Stimulated activated effector memory CD8-positive, alpha-beta T cell treated with anti-CD3 and anti-CD28 coated beads, Interleukin-12 subunit alpha, Interleukin-12 subunit beta, amount 100 ng/mL, for 72 hours (primary cell): ENCODE results near the gene LBX1.

Source experiments
- ATAC-seq: fragments of 150-1000 bp; cut with Tn5 transposase; 2 replicates; pipeline ENCODE4 v1.10.0; 2021
- DNase-seq, 2 donors: peaks; one replicate each; pipeline ENCODE4 v3.0.0; 2021 to 2022; ENCODE audit warnings: low spot score in 2 of 2
- H3K27ac Mint-ChIP-seq: one replicate; pipeline ENCODE4 v1.8.0; 2022; ENCODE audit warnings: mild to moderate bottlenecking, mixed read lengths
- H3K36me3 Mint-ChIP-seq: one replicate; pipeline ENCODE4 v1.8.0; 2022; ENCODE audit warnings: mild to moderate bottlenecking, mixed read lengths
- H3K4me1 Mint-ChIP-seq: one replicate; pipeline ENCODE4 v1.8.0; 2022; ENCODE audit warnings: mixed read lengths
- H3K4me3 Mint-ChIP-seq: one replicate; pipeline ENCODE4 v1.8.0; 2022; ENCODE audit warnings: mild to moderate bottlenecking, mixed read lengths
- H3K9me3 Mint-ChIP-seq: one replicate; pipeline ENCODE4 v1.8.0; 2022; ENCODE audit warnings: mixed read lengths

Gene LBX1, protein sequence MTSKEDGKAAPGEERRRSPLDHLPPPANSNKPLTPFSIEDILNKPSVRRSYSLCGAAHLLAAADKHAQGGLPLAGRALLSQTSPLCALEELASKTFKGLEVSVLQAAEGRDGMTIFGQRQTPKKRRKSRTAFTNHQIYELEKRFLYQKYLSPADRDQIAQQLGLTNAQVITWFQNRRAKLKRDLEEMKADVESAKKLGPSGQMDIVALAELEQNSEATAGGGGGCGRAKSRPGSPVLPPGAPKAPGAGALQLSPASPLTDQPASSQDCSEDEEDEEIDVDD

DNA sequence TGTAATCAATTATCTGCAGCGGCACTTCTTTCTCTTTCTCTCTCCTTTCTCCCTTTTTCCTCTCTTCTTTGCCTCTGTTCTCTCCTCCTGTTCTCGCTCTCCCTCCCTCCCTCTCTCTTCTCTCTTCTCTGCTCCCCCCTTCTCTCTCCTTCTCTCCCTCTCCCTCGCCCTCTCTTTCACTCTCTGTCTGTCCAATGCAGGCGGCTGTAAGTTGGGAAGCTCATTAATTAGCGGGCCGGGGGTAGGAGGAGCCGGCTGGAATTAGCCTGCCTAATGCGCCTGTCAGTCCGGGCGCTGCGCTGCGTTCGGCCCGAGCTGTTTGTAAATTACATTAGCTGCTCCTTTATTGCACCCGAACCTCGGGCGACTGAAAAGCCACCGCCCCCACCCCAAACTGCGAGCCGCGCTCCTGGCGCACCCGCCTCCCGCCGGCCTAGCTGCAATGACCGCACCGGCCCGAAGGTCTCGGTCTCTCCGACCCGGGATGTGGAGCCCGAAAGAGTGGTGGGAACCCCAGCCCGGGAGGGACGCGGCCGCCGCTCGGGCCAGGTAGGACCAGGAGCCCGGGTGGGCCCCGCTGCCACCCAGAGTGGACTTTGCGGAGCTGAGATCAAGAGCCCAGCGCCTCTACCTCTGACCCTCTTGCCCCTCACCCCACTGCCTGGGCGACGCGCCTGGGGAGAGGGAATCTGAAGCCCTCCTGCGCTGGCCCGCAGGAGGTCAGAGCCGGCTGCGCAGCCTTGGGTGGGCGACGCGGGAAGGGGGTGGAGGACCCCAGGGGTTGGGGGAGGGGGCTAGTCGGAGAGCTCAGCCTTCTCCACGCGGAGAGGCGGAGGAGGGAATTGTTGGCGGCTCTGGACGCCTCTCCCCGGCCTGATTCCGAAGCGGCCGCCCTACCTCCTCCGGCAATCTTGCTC is at the start of gene LBX1:
LBX1 (minus strand) TSS at position 198 of the 917 bp plus-strand sequence. CDS start 648 bp downstream, outside the sequence.
- peaks cover 47% of the 10 kb centered on the region for H3K4me1 Mint-ChIP-seq
- no peaks in the 10 kb centered on the region for H3K9me3 Mint-ChIP-seq
- H3K27ac Mint-ChIP-seq, result no peak within 1 kb of the TSS
- DNase-seq (no peak), ATAC-seq (no peak)
- H3K4me3 Mint-ChIP-seq, result peak within 1 kb of the TSS; percentile 70
- H3K36me3 Mint-ChIP-seq, result peaks cover 7% of the 10 kb centered on the region

DNA sequence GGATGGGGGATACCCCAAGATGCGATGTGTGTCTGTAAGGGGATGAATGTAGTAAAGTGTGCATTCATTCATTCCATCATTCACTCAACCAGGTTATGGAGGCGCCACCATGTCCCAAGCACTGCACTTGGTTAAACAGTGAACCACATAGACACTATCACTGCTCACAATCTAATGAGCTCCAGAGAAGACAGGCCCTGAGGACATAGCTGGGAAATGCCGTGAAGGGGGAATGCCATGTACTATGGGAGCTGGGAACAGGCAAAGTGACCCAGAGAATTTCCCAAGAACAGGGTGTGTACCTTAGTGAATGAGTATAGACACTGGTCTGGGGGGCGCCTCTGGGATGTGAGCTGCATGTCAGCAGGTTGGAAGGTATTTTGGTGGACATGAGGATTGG is 44.5 kb upstream of the LBX1 start:
- Mint-ChIP-seq H3K27ac (no peak overlapping the region), H3K36me3 (no peaks in the 10 kb centered on the region), H3K9me3 (no peaks in the 10 kb centered on the region), H3K4me1 (peaks cover 7% of the 10 kb centered on the region), H3K4me3 (no peak overlapping the region)
- no peak for ATAC-seq
- DNase-seq, result no peak

GRCh38 chr10:101273330-101273729 is 44.1 kb upstream of the LBX1 start:
- ATAC-seq (no peak), DNase-seq (no peak)
- Mint-ChIP-seq H3K27ac (no peak overlapping the region), H3K9me3 (no peaks in the 10 kb centered on the region), H3K36me3 (no peaks in the 10 kb centered on the region), H3K4me1 (peaks cover 7% of the 10 kb centered on the region), H3K4me3 (no peak overlapping the region)

GRCh38 chr10:101272229-101272868 is 43.1 kb upstream of the LBX1 start:
- Mint-ChIP-seq H3K4me3 (no peak overlapping the region), H3K36me3 (no peaks in the 10 kb centered on the region), H3K9me3 (no peaks in the 10 kb centered on the region), H3K4me1 (peaks cover 7% of the 10 kb centered on the region), H3K27ac (no peak overlapping the region)
- peak; percentile 80 for ATAC-seq
- DNase-seq, result peak; percentile 57 to 81

GRCh38 chr10:101270763-101271162 is 41.5 kb upstream of the LBX1 start:
- Mint-ChIP-seq H3K27ac (no peak overlapping the region), H3K9me3 (no peaks in the 10 kb centered on the region), H3K4me1 (peaks cover 7% of the 10 kb centered on the region), H3K4me3 (no peak overlapping the region), H3K36me3 (no peaks in the 10 kb centered on the region)
- DNase-seq (no peak), ATAC-seq (no peak)

- Mint-ChIP-seq H3K36me3 (no peaks in the 10 kb centered on the region), H3K27ac (no peak overlapping the region), H3K4me3 (no peak overlapping the region), H3K9me3 (no peaks in the 10 kb centered on the region), H3K4me1 (peaks cover 7% of the 10 kb centered on the region)
- no peak for ATAC-seq
- DNase-seq, result no peak
Measured at GRCh38 chr10:101267776-101268175, 38.5 kb upstream of the LBX1 start.

DNA sequence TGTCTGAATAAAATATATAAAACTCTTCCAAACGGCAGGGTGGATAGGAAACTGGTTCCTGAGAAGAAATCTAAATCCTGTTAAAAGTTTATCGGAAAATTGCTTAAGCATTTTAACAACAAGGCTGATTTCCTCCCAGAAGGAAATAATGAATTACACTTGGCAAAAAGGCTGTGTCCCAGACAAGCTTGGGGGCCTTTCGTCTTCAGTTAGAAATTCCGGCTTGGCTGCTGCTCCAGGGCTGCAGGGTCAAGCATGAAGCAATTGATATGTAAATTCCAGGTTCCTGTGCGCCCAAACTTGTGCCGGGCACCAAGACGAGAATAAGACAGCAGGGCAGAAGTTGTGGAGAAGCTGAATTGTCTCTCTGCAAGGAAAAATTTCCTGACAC is 38.0 kb upstream of the LBX1 start:
- Mint-ChIP-seq H3K36me3 (no peaks in the 10 kb centered on the region), H3K27ac (no peak overlapping the region), H3K4me3 (no peak overlapping the region), H3K4me1 (peaks cover 3% of the 10 kb centered on the region), H3K9me3 (no peaks in the 10 kb centered on the region)
- ATAC-seq (no peak), DNase-seq (no peak)

DNA sequence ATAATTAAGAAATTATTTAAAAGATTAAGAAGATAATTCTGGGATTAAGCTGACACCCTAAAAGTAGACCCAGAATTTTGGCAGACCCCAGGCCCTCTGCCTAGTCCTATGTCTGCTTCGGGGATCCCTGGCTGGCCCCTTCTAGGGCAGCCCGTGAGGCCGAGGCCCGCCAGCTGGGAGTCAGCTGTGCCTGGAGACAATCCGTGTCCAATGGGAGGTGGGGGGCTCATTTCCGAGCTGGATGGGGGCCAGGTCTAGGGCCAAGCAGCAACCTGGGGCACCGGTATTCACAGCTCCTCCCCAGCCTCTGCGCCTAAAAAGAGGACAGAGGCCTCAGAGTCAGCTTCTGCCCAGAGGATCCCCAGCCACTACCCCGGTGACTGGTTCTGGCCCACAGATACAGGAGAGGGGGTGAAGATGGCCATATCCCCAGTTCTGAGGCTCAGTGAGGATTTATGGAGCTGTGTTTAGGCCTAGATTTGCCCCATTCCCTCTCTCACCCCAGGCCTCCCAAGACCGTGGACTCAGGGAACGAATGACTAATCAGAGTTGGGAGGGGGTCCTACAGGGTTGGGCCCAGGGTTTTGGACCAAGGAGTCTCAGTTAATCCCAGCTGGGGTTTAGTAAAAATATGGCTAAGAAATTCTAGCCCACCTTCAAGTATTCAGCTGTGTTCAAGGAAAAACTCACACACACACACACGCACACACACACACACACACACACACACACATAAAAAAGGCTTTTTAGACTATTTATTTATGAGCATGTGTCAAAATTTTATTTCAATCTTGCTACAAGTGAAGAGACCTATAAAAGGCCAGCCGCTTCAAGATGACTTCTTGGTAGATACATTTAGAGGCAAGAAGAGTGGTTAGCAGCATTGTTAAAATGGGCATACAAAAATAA is 37.4 kb upstream of the LBX1 start:
- ATAC-seq, result no peak
- H3K9me3 Mint-ChIP-seq, result no peaks in the 10 kb centered on the region
- no peak overlapping the region for H3K4me3 Mint-ChIP-seq
- H3K4me1 Mint-ChIP-seq, result no peaks in the 10 kb centered on the region
- no peaks in the 10 kb centered on the region for H3K36me3 Mint-ChIP-seq
- DNase-seq, result no peak
- H3K27ac Mint-ChIP-seq, result no peak overlapping the region

GRCh38 chr10:101263150-101263752 is 34.0 kb upstream of the LBX1 start:
- Mint-ChIP-seq H3K27ac (no peak overlapping the region), H3K4me3 (no peak overlapping the region), H3K4me1 (peaks cover 6% of the 10 kb centered on the region), H3K9me3 (no peaks in the 10 kb centered on the region), H3K36me3 (no peaks in the 10 kb centered on the region)
- no peak for DNase-seq
- ATAC-seq, result no peak

GRCh38 chr10:101262147-101262546 is 32.9 kb upstream of the LBX1 start:
- Mint-ChIP-seq H3K27ac (no peak overlapping the region), H3K4me3 (no peak overlapping the region), H3K36me3 (no peaks in the 10 kb centered on the region), H3K9me3 (no peaks in the 10 kb centered on the region), H3K4me1 (peaks cover 6% of the 10 kb centered on the region)
- ATAC-seq (no peak), DNase-seq (no peak)

- Mint-ChIP-seq H3K27ac (no peak overlapping the region), H3K9me3 (no peaks in the 10 kb centered on the region), H3K36me3 (no peaks in the 10 kb centered on the region), H3K4me1 (peaks cover 6% of the 10 kb centered on the region), H3K4me3 (no peak overlapping the region)
- DNase-seq, result no peak
- no peak for ATAC-seq
Measured at GRCh38 chr10:101261702-101262101, 32.4 kb upstream of the LBX1 start.

DNA sequence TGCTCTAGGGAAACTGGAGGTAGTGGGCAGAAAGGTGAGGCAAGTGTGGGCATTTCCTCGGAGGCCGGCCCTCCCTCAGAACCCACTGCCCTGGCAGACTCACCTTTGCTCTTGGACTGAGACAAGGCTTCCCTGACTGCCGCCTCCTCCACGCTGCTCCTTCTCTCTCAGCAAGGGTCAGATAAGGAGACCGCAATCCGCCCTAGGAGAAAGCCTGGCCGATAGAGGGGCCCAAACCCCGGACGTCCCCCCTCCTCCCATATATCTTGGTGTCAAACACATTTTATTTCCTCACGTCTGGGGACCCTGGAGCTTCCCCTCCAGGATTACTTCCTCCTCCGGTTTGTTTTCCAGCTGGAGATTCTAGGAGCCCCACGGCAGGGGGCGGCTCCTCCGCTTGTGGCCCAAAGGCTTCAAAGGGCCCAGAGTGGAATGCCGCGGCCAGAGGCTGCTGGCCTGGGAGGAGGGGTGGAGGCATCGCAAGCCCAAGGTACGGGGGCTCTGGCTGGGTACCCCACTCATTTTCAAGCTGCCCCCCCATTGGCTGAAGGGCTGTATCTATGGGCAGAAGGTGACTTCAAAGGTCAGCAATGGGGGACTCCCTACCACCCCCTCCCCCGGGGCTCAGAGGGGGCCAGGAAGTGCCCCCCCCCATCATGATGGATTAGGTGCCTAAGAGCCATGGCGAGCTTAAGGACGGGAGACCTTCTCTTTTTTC is 31.7 kb upstream of the LBX1 start:
- Mint-ChIP-seq H3K4me3 (no peak overlapping the region), H3K36me3 (no peaks in the 10 kb centered on the region), H3K27ac (no peak overlapping the region), H3K9me3 (no peaks in the 10 kb centered on the region), H3K4me1 (peaks cover 6% of the 10 kb centered on the region)
- no peak for ATAC-seq
- DNase-seq, result no peak

DNA sequence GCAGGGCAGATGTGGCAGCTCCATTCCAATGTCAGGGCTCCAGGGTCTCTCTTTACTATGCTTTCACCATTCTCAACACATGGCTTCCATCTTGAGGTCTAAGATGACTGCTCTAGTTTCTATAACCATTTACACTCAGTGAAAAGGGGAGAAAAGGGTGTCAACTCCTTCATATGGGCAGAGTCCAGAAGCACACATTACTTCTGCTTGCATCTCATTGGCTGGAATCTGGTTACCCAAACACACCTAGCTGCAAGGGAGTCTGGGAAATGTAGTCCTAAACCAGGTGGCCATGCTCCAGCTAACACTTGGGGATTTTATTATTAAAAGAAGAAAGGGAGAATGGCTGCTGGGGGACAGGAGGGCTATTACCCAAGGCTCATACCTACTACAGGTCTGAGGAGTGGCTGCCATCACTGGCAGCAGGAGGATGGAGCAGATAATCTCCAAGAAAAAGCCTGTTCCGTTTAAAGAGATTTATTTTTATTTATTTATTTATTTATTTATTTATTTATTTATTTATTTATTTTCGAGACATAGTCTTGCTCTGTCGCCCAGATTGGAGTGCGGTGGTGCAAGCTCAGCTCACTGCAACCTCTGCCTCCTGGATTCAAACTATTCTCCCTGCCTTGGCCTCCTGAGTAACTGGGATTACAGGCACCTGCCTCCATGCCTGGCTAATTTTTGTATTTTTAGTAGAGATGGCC is 29.1 kb upstream of the LBX1 start:
- Mint-ChIP-seq H3K4me3 (no peak overlapping the region), H3K9me3 (no peaks in the 10 kb centered on the region), H3K4me1 (peaks cover 6% of the 10 kb centered on the region), H3K36me3 (no peaks in the 10 kb centered on the region), H3K27ac (no peak overlapping the region)
- ATAC-seq (peak; percentile 52), DNase-seq (no peak)
